ENCODE measurements around the gene GADL1.
A peak's percentile ranks its signal among the peaks of the same experiment; 100 is the strongest.

GADL1 gene

DNA sequence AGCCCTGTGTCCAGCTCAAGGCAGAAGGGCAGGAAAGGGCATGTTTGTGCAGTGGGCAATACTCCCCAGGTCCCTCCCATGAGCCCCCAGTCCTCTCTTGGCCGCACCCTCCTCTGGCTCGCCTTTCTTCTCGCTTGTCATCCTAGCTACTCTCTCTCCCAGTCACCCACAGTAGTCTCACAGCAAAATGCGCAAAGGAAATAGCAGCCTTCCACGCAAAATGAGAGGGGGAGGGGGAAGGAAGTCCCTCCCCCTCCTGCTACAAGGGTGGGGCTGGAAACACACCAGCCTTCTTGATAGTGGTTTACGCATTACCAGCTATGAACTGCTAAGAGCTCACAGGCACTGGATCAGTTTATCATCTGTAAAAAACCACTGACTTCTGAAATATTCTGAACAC lies 83.8 kb downstream of the GADL1 start:
- no peak for DNase-seq

DNA sequence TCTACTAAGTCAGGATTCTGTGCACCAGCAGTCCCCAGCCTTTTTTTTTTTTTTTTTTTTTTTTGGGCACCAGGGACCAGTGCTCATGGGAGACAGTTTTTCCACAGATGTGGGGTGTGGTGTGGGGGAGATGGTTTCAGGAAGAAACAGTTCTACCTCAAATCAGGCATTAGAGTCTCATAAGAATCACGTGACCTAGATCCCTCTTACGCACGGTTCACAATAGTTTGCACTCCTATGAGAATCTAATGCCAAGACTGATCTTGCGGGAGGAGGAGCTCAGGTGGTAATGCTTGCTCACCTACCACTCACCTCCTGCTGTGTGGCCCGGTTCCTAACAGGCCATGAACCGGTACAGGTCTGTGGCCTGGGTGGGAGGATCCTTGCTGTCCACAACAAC lies 88.8 kb downstream of the GADL1 start:
- no peak for DNase-seq

DNA sequence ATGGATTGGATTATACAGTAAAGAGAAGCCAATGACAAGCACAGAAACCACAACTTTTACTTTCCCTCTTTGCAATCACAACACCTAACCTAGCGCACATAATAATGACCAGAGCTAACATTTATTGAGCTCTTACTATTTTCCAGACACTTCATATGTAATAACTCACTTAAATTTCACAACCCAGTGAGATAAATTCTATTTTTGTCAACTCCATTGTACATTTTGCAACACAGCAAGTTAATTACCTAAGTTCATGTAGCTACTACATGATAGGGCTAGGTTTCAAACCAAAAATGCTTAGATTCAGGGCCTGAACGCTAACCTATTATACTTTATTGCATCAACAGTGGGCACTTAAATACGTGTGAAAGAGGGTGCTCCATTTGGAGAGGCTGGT lies 89.5 kb downstream of the GADL1 start:
- DNase-seq: no peak

DNA sequence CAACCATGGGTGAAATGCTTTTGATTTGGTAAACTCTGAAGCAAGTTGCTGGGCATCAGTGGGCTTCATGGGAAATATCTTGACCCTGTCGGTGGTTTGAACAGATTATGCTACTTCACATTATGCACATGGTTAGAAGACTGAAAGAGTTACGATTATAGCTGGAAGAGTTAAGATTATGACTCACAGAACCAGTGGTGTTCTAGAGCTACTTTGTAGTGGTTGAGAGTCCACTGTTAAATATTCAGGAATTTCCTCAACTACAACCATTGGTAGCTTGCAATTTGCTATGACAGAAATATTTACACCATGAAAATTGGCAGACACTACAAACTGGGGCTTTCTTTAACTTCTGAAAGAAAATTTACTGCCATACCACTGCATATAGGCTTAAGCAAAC lies 99.3 kb downstream of the GADL1 start:
- DNase-seq: no peak

DNA sequence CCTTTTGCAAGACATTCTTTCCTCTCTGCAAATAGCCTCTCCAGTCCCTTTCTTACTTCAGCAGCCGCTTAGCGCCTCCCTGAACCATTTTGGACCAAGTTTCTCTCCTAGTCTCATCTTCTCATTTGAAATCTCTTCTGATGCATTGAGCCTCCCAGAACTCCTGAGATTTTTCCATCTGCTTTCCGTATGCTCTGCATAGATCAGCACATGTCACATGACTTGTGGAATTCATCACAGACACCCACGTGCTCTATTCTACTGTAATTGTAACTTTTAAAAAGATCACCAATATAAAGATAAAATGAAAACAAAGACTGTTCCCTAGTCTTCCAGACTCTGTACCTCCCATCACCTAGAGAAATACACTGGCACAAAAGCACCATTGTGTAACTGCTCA lies 100.7 kb downstream of the GADL1 start:
- DNase-seq: no peak

DNA sequence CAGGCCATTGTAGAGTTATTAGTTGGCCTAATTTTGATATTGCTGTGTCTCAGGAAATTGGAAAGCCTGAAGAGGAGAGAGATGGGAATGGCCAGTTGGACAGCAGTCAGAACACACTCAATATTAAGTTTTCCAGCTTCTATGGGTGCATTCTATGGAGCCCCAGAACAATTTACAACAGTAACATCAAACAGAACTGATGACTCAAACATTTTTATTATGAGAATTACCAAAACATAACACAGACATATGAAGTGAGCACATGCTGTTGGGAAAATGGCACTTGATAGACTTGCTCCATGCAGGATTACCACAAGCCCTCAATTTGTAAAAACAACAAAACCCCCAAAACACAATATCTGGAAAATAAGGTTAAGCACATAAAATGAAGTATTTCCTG lies 104.3 kb downstream of the GADL1 start:
- DNase-seq: no peak

DNA sequence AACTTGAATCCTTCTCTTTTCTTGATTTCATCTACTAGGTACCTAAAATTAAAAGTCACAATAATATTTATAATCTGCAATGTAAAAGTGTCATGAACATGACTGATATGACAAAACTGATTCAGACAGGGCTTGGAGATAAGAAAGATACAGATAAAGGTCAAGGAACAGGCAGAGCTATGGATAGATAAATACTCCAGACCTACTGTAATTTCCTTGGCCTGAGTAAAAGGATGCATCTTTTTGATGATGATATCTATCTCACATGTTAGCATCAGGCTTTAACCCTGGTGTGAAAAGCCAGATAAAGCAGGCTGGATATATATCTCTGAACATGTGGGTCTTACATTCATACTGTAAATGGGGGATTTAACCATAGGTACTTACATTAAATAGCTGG lies 108.1 kb downstream of the GADL1 start:
- DNase-seq: no peak

DNA sequence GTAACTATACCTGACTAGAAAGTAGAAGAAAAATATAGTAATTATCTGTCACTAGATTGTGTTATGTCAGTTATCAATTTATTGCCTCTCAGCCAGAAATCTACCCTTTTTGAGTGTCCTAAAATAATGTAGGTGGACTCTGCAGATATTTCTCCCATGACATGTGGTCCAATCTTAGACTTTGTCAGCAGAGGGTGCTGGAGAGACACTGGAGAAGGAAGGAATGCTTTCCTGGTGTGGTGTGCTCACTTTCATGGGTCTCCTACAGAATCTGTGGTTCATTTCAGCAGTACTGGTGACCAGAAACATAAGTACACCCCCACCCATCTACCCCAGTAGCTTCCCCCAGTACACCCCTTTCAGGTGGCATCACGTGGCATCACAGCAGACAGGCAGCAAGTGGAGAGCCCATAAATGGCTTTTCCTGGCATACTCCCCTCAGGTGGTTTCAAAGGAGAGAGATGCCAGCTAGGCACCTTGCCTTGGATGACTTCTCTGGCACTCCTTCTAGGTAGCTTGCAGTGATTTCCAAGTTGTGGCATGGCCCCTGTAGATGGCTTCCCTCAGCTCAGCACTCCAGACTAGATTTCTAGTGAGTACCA lies 114.7 kb downstream of the GADL1 start:
- DNase-seq: no peak

DNA sequence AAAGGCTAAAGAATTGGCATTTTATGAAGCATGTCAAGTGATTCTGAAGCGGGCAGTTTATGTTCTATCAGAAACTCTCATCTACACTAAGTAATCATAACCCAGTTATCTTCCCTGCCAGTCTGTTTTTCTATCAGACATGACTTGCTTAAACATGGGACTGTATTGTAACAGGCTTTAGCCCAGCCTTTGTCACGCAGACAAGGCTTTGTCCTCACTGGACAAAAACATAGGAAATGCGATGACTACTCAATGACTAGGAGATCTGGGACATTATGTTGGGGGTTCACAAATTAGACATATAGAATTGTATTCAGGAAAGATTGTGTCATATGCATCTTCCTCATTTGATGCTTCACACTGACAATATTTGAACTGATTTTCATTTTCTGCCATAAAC lies 115.5 kb downstream of the GADL1 start:
- no peak for DNase-seq

DNA sequence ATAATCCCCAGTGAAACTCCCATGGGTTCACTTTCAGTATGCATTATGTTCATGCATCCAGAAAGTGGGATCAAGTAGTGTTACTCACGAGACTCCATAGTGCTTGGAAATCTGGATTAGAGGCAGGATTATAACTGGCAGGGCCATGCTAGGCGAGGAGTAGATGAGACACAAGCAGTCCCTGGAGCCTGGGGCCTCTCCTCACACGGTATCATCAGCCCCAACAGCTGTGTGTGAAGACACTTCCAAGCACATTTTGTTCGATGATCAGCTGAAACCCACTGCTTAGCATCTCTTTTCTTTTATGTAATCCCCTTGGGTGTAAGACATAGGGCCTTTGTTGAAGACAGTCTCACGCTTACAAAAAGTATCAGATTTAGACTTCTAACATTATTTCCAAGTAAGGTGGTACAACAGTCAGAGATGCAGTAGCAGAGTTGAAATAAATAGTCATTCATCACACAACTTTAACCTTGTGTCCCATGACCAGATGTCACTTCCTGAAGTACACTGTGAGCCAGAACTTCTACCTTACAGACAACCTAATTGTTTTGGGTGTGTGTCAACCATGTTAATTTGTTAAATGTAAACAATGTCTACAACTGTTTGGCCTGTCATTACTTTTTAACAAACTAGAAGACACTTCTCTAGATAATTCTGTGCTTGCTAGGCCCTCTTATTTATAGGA lies 116.9 kb downstream of the GADL1 start:
- no peak for DNase-seq

DNA sequence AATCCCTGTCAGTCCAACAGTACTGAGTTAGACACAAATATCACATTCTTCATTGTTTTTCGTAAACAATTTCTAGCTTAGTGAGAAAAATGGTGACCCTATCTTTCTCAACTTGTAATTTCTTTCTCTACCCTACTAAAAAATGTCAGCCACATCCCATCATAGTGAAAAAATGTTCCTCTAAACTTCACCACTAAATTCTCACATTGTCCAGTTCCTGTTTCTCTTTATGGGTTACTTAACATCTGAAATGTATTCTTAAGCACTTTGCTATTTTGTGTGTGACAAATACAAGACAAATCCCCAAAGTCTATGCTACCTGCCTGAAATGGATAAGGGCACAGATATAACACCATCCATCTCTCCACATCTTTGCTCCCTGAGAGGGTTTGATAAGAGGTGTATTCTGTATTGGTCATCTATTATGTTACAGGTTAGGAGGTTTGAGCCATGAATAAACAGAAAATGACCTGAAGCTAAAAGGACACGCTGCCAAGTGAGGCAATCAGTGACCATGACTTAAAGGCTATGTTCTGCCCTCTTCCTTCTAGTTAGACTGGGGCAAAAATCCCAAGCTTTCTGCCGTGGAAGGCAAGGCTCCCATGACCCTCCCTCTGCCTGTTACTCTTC lies 118.2 kb downstream of the GADL1 start:
- DNase-seq: no peak

DNA sequence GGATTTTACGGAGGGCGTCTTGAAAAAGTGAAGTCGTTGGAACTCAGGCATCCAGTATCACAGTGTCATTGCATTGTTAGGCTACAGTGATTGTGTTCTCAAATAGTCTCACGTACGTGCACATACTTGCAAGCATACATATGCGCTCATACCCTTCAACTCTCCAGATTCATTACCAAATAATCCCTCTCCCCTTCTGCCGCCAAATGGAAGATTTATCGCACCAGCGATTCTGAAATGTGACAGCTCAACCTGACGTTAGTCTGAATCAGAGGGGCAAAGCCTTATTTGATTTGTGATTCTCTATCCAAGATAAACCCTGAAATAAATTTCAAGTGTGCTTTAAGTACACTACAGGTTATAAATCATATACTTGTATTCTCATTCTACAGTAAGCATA lies 119.4 kb downstream of the GADL1 start:
- no peak for DNase-seq

DNA sequence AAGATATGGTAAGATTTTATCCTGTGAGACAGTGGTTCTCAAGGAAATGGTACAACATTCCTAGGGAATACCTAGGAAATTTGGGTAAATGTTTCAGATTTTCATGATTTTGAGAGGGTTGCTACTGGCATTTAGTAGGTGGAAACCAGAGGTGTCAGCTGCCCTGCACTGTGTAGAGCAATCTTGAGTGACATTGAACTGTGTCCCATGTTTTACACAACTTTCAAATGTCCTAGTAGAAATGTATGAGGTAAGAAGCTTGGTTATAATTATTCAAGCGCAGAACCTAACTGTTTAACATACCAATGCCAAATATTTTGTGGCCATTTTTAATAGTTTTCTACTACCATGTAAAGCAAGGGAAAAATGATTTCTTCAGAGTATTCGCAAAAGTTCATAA lies 120.4 kb downstream of the GADL1 start:
- no peak for DNase-seq

DNA sequence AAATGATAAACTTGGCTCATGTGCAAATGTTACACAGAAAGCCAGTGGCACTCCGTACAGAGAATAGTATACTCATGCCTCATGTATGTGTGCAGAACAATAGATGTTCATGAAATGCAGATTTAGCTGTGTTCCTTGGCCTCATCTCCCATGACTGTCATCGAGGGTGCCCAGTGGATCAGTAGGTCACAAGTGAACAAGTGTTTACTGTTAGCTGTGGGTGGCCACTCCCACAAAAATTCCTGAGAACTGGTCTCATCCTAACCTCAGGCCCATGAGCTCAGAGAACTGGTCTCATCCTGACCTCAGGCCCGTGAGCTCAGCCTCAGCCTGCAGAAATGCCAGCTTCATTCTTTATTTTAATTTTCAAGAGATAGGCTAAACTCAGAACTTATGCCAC lies 124.1 kb downstream of the GADL1 start:
- no peak for DNase-seq

DNA sequence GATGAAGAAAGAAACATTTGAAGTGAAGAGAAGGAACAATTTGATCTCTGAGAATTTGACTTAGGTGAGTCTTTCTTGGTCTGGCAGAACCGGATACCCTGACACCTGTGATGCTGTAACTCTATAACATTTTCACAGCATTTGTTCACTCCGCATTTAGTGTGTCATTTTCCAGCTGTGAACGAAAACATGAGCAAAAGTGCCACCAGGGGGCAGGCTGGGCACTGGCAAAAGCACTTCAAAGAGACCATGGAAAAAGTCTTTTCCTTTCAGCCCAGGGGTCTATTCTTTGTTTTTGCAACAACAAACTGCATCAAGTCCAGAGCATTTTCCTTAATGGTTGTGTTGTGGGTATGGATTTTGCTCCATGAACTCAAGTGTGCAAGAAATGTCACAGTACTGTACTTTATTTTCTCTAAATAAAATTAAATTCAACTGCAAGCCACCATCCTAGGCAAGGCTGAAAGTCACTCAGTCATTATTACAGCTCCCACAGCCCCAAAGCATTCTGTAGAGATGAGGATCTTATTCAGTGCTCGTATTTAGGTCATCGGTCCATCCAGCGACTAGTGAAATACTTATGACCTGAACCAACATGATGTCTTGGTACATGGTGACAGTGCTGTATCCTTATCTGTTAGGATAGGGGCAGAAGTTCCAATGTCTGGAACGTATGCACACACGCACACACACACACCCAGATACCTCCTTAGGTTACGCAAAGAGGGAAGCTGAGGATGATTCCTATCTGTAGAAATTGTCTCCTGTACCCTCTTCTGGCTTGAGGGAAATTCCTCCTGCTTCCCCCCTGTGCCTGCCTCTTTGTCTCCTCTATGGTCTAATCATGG lies 125.5 kb downstream of the GADL1 start:
- DNase-seq: peak; percentile 56

DNA sequence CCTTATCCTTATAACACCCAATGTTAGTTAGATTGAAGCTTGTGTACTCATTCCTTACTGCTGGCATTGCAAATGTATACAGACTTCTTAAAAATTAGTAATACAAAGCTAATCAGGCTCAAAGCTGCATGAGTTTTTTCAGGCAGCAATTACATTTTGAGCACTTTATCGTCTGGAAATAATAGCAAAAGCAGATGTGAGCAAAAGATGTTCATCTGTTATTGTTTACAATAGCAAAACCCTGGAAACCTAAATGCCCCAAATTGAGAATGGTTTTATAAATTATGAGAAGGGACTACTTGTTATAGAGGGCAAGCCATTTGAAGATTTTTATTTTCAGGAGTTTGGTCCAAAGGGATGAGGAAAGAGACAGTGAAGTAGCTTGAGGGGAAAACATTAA lies 126.4 kb downstream of the GADL1 start:
- no peak for DNase-seq

DNA sequence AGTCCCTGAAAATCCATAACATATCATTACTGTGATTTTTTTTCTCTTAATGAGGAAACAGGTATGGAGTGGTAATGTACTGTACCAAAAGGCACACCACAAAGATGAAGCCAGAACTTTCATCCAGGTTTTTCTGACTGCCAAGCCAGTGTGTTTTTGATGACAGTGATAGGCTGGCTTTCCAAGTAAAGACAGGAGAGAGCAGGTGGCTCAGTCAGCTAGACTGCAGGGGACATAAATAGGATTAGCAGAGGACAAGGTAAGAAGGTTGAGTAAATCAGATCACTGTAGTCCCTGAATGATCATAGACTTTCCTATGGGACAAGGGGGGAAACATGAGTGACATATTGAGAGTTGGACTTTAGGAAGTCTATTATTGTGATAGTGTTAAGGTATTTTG lies 127.9 kb downstream of the GADL1 start:
- DNase-seq: no peak

DNA sequence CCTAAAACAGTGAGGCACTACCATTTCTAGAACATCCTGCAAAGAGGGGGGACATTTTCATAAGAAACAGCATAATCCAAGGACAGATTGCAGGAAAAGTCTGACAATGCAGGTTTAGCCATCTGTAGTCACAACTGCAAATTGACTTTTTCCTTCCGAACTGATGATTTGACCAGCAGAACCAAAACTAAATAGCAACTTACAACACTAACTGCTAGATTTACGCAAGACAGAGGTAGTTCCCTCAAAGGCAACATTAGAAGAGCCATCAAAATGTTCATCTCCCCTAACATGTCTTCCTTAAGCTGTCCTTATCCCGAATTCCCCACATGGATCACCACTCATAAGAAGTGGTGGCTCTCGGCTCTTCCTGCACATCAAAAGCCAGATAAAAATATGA lies 129.6 kb downstream of the GADL1 start:
- no peak for DNase-seq

DNA sequence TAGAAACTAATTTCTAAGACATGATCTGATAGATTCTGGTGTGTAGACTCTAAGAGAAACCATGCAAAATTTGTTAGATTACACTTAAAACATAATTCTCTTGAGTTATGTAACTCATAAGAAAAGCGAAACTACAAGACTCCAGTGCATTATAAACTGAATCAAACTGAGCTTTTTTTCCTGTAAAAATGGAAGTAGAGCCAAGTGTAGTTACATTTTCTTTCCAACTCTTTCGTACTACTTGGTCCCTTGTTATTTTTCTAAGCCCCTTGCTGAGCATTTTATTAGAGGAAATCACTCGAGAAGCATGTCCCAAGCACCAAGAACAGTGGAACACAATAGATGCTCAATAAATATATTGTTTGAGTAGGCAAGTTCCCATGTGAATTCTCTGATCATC lies 130.2 kb downstream of the GADL1 start:
- no peak for DNase-seq

DNA sequence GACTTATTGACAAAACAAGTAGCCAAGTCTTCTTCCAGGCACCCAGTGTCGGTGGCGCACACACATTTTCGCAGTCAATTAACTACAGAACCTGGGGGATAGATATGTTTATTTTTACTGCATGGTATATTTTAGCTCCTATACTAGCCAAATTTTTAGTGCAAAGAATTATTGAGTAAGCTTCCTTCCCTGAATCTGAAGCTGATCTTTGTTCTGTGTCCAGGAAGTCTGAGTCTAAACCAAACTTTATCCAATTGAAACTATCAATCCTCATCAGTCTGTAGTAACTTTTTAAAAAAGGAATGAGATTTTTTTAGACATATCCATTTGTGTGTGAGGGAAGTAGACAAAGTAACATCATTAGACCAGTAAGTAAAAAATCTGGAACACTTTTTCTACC lies 133.1 kb downstream of the GADL1 start:
- DNase-seq: no peak

DNA sequence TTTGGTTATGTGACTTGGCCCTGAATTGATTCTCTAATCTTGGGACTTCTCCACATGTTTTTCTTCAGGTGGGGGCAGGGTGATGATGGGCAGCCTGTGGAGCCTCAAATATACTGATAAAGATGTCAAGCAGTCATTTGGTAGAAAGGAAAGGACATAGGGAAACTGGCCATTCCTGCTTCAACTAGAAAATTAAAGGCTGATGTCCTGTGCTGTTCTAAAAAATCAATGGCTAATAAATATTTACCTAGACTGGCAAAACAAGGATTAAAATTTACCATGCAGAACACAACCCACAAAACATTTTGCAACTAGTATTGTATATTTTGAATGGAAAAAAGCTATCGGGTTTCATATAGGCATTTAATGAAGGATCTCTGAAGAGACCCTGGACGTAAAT lies 133.7 kb downstream of the GADL1 start:
- DNase-seq: no peak

DNA sequence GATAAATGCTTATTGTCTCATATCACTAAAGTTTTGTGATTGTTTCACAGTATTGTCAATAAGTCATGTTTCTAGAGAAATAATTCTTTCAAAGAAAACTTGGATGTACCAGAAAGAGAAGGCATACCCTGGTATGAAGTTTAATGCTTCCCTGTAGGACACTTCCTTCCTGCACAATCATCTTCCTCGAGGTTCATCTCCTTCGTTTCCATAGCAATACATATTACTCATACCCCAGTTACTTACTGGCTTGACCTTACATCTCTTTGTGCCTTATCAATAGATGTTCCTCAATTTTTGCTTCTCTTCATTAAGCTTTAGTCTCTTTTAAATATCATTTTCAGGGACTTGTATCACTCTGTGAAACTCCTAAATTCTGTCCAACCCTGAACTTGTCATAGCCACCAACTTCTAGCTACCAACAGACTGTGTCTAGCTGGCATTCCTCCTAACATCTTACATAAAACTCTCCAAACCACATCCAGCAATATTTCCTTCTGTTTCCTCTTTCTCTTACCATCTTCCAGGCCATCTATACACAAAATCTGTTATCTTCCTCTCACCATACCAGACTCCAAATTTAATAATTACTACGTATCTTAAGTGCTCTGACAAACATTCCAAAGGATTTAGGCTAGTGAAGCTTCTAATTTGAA lies 134.3 kb downstream of the GADL1 start:
- no peak for DNase-seq

DNA sequence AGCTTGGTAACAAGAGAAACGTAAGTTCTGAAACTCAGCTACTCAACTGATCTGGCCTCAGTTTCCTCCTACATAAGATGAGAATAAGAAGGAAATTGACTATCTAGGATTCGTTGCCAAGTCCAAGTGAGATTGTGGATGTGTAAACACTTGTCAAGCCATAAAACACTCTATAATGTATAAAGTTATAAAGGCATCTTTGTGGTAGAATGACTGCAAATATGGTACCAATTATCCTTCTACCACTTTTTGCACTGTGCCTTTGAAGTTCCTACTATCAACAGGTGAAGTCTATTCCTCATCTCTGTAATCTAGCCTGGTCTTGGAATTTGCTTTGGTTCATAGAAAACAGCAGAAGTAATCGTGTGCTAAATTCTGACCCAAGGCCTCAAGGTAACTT lies 138.2 kb downstream of the GADL1 start:
- DNase-seq: no peak

All from effector CD4-positive, alpha-beta T cell (primary cell).